Fibroblast of lung (primary cell): Measurements from ENCODE around the gene SLC16A6. TPM values are rescaled to one million over a fixed set of nuclear protein-coding genes. Genes with fewer than 3 reads are reported as not detected.

Experiments
- DNase-seq, 2 donors: peaks; one replicate each; pipeline versions ENCODE4 v3.0.0 to v3.0.0-alpha.2; 2010; ENCODE audit warnings: low read depth in 2 of 2
- H2AFZ ChIP-seq: 2 replicates; pipeline ENCODE4 v1.5.1; 2012; ENCODE audit warnings: low read length, control low read depth, inconsistent platforms
- H3K27ac ChIP-seq: 2 replicates; pipeline ENCODE4 v1.5.1; 2011; ENCODE audit warnings: low read length, control low read depth; ENCODE audit not compliant: insufficient read depth
- H3K27me3 ChIP-seq: 2 replicates; pipeline ENCODE4 v1.5.1; 2011; ENCODE audit warnings: mild to moderate bottlenecking, low read length; ENCODE audit not compliant: control insufficient read depth, insufficient read depth
- H3K36me3 ChIP-seq: 2 replicates; pipeline ENCODE4 v1.5.1; 2011; ENCODE audit warnings: low read length; ENCODE audit not compliant: control insufficient read depth, insufficient read depth
- H3K4me1 ChIP-seq: 2 replicates; pipeline ENCODE4 v1.5.1; 2011; ENCODE audit warnings: low read length; ENCODE audit not compliant: control insufficient read depth, insufficient read depth; ENCODE audit errors: extremely low read depth
- H3K4me2 ChIP-seq: 2 replicates; pipeline ENCODE4 v1.5.1; 2011; ENCODE audit warnings: low read length, control low read depth; ENCODE audit not compliant: insufficient read depth; ENCODE audit errors: extremely low read depth
- H3K4me3 ChIP-seq, 4 experiments: fragments of 200-600 bp in 1 of 4; sonication (generic) in 1 of 4; replicated peaks in 1 of 4; 2 replicates each; pipeline ENCODE4 v1.5.1; 2011 to 2016; ENCODE audit warnings: low read length in 4 of 4, low read depth in 3 of 4, mild to moderate bottlenecking in 3 of 4, control low read depth in 2 of 4, inconsistent platforms in 1 of 4, mixed read lengths in 1 of 4; ENCODE audit not compliant: insufficient read depth in 1 of 4; ENCODE audit errors: control extremely low read depth in 1 of 4
- H3K79me2 ChIP-seq: 2 replicates; pipeline ENCODE4 v1.5.1; 2012; ENCODE audit warnings: mild to moderate bottlenecking, low read length, inconsistent platforms; ENCODE audit not compliant: control insufficient read depth, insufficient read depth
- H3K9ac ChIP-seq: 2 replicates; pipeline ENCODE4 v1.5.1; 2011; ENCODE audit warnings: mild to moderate bottlenecking, low read length, control low read depth; ENCODE audit not compliant: insufficient read depth
- H3K9me3 ChIP-seq: 2 replicates; pipeline ENCODE4 v1.5.1; 2012; ENCODE audit warnings: low read depth, low read length; ENCODE audit not compliant: control insufficient read depth, insufficient read depth
- H4K20me1 ChIP-seq: 2 replicates; pipeline ENCODE4 v1.5.1; 2011; ENCODE audit warnings: low read length; ENCODE audit not compliant: control insufficient read depth, insufficient read depth; ENCODE audit errors: extremely low read depth
- EZH2 ChIP-seq: IDR thresholded peaks from 2 replicates; pipeline ENCODE4 v1.5.1; 2012; ENCODE audit warnings: low read length, control low read depth, mild to moderate bottlenecking; ENCODE audit errors: missing control alignments
- polyA plus RNA-seq, 2 donors: library from polyadenylated mRNA; depleted of rRNA in 1 of 2; stranded (reverse) in 1 of 2; unstranded in 1 of 2; fragments of >200 nt; gene quantifications; 2 replicates each; pipeline ENCODE4 v1.2.1, GENCODE V29; 2011 to 2012; ENCODE audit warnings: missing spikeins in 1 of 2
- total RNA-seq: library from RNA; depleted of rRNA; stranded (reverse); fragments of >200 nt; gene quantifications from 2 replicates; pipeline ENCODE4 v1.2.1, GENCODE V29; 2014
- TF ChIP-seq, protein P1 (sequence below), 2 donors: IDR thresholded peaks in 1 of 2; conservative IDR thresholded peaks in 1 of 2; 1 replicate in 1 of 2; 2 replicates in 1 of 2; pipeline ENCODE4 v1.5.1; 2011 to 2012; ENCODE audit warnings: low read length in 2 of 2, control low read depth in 1 of 2, inconsistent platforms in 1 of 2, low read depth in 1 of 2, mild to moderate bottlenecking in 1 of 2

Gene SLC16A6
- total and polyA plus RNA-seq, 2 donors (not counting 1 experiment from before 2014, with no cell fraction given) = 1.7 to 8.3 TPM

DNA sequence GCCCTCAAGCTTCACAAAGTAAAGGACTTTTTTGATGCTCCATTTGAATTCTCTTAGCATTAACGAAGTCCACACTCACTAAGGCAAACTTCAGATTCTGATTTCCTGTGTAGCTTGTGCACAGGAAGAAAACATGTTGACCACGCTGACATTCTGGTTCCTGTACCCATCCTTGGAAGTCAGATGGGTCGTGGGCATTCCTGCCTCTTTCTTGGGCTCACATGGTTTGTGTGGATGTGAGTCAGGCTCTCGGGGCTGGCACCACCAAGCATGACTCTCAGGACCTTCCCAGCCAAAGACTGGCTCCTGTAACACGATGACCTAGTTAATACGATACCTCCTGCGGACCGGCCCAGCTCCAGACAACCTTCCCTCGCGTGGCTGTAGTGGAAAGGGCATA lies 33.2 kb upstream of the SLC16A6 start:
- Histone ChIP-seq H3K79me2 (no peaks in the 10 kb centered on the region), H3K9me3 (no peaks in the 10 kb centered on the region), H3K4me2 (no peak overlapping the region), H3K27me3 (no peaks in the 10 kb centered on the region), H3K27ac (no peak overlapping the region), H2AFZ (no peak overlapping the region), H3K4me3 (no peak overlapping the region), H3K4me1 (no peaks in the 10 kb centered on the region), H3K9ac (no peak overlapping the region), H3K36me3 (no peaks in the 10 kb centered on the region), H4K20me1 (no peaks in the 10 kb centered on the region)
- TF ChIP-seq EZH2 = no peak
- TF ChIP-seq, protein P1, sequence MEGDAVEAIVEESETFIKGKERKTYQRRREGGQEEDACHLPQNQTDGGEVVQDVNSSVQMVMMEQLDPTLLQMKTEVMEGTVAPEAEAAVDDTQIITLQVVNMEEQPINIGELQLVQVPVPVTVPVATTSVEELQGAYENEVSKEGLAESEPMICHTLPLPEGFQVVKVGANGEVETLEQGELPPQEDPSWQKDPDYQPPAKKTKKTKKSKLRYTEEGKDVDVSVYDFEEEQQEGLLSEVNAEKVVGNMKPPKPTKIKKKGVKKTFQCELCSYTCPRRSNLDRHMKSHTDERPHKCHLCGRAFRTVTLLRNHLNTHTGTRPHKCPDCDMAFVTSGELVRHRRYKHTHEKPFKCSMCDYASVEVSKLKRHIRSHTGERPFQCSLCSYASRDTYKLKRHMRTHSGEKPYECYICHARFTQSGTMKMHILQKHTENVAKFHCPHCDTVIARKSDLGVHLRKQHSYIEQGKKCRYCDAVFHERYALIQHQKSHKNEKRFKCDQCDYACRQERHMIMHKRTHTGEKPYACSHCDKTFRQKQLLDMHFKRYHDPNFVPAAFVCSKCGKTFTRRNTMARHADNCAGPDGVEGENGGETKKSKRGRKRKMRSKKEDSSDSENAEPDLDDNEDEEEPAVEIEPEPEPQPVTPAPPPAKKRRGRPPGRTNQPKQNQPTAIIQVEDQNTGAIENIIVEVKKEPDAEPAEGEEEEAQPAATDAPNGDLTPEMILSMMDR (conservative IDR thresholded peaks at IDR 0.05 in 1 of 2, IDR thresholded peaks at IDR 0.05 in 1 of 2; ENCODE audit: low read depth in 1 of 2, low read length in 2 of 2) = no peak
- no peak for DNase-seq

DNA sequence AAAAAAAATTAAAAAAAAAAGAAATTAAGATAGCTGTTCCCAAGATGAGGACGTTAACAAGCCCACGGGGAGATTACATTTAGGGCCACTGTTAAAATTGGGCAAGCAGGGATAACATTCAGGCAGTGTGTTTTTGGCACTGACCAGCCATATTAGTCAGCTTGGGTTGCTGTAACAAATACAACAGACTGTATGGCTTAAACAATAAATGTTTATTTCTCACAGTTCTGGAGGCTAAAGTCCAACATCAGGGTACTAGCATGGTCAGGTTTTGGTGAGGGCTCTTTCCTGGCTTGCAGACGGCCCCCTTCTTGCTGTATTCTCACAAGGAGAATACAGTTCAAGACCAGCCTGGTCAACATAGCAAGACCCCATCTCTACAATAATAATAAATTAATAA lies 31.7 kb upstream of the SLC16A6 start:
- no peaks in the 10 kb centered on the region for H3K27me3 ChIP-seq
- no peaks in the 10 kb centered on the region for H4K20me1 ChIP-seq
- TF ChIP-seq EZH2 = no peak
- TF ChIP-seq, protein P1 (conservative IDR thresholded peaks at IDR 0.05 in 1 of 2, IDR thresholded peaks at IDR 0.05 in 1 of 2; ENCODE audit: low read depth in 1 of 2, low read length in 2 of 2) = no peak
- H3K27ac ChIP-seq = no peak overlapping the region
- no peaks in the 10 kb centered on the region for H3K4me1 ChIP-seq
- no peak overlapping the region for H3K4me2 ChIP-seq
- no peaks in the 10 kb centered on the region for H3K36me3 ChIP-seq
- H2AFZ ChIP-seq = no peak overlapping the region
- H3K9me3 ChIP-seq = no peaks in the 10 kb centered on the region
- H3K4me3 ChIP-seq = no peak overlapping the region
- H3K79me2 ChIP-seq = no peaks in the 10 kb centered on the region
- no peak for DNase-seq
- no peak overlapping the region for H3K9ac ChIP-seq

DNA sequence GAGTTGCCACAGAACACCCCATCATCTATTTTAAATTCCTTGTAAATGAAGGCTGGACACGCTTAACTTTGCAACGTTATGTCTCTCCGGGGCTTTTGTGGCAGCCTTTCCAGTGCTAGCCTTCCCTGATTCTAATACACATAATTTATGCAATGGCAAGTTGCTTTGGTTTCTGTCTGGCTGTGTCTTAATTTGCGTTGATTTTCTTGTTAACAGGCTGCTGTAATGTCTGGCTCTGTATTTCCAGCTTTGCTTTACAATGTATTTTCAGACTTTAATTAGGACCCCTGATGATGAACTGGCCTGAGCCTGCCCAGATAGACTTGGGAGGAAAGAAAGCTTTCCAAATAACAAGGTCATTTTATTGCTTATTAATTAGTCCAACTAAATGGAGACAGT lies 30.6 kb upstream of the SLC16A6 start:
- Histone ChIP-seq H3K79me2 (no peaks in the 10 kb centered on the region), H3K27me3 (no peaks in the 10 kb centered on the region), H3K9ac (no peak overlapping the region), H3K36me3 (no peaks in the 10 kb centered on the region), H3K4me1 (no peaks in the 10 kb centered on the region), H3K9me3 (no peaks in the 10 kb centered on the region), H3K4me3 (no peak overlapping the region), H3K27ac (no peak overlapping the region), H2AFZ (no peak overlapping the region), H3K4me2 (no peak overlapping the region), H4K20me1 (no peaks in the 10 kb centered on the region)
- TF ChIP-seq EZH2 = no peak
- TF ChIP-seq, protein P1 (conservative IDR thresholded peaks at IDR 0.05 in 1 of 2, IDR thresholded peaks at IDR 0.05 in 1 of 2; ENCODE audit: low read depth in 1 of 2, low read length in 2 of 2) = no peak
- no peak for DNase-seq
